Right renal pelvis (tissue), 4 donors: ENCODE measurements around the gene TM9SF1. TPM values are rescaled to one million over a fixed set of nuclear protein-coding genes. Genes with fewer than 3 reads are reported as not detected.

ENCODE experiments used
- DNase-seq, 4 donors: peaks; one replicate each; pipeline ENCODE4 v3.0.0-alpha.2; 2013; ENCODE audit warnings: low read depth in 4 of 4, low spot score in 3 of 4, missing footprints in 1 of 4
- polyA plus RNA-seq, 4 donors: library from polyadenylated mRNA; unstranded; fragments of 120-200 nt; gene quantifications; one replicate each; pipeline ENCODE4 v1.2.1, GENCODE V29; 2013; ENCODE audit not compliant: insufficient read length in 4 of 4

Gene TM9SF1
- polyA plus RNA-seq, 4 donors = 37.8 to 48.9 (median 41.3) TPM

DNA sequence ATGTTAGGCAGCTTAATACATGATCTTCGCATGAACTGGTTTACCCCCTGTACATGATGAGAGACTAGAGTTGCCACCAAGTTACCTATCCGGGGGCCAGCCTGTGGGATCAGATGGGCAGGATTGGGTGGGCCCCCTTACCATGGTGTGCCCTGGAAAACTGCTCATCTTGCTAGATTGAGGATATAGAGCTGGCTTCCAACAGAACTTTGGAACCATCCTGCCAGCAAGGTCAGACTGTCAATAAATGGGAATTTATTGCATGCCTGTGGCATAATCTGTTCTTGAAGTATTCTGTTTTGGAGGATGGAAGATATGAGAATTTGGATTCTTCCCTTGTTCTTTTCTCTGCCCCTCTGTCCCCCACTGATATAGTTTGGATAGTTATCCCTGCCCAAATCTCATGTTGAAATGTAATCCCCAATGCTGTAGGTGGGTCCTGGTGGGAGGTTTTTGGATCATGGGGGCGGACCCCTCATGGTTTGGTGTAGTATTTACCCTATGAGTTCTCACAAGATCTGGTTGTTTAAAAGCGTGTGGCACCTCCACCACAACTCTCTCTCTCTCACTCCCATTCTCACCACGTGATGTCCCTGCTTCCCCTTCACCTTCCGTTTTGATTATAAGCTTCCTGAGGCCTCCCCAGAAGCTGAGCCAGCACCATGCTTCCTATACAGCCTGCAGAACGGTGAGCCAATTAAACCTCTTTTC is 3.7 kb upstream of the TM9SF1 start:
- DNase-seq = no peak

DNA sequence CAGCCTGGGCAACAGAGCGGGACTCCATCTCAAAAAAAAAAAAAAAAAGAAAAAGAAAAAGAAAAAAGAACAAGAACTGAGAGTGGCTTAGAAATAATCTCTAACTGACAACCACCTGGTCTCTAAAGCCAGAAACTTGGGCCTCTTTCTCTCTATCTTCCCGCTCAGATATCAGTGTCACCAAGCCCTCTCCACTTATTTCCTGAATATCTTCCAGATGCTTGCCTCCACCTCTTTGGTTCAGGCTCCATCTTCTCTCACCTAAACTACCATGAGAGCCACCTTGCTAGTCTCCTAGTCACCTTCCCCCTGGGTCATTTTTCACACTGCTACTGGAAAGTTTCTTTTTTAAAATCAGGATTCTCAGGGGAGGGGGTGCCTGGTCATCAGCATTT is 1.8 kb upstream of the TM9SF1 start:
- DNase-seq = no peak

- peak in 1 of 4 donors; percentile 28 for DNase-seq
These were observed 1.1 kb upstream of the TM9SF1 start for GRCh38 chr14:24196071-24197055.

DNA sequence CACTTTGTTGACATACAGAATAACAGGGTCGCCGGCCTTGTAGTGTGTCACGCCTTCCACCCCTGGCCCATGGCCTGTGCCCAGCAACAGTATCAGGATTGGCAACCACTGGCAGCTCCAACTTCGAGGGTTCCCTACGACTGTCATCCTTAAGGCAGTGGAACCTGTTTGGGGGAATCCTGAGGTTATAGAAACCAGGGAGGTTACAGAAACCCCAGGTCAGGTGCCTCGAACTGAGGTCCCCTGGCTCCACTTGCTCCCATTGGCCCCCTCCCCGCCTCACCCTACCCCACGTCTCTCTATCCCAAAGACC is 412 bp downstream of the TM9SF1 start:
- no peak for DNase-seq

GRCh38 chr14:24194186-24194872 is 912 bp downstream of the TM9SF1 start:
- no peak for DNase-seq

GRCh38 chr14:24192933-24193332 is 2.3 kb downstream of the TM9SF1 start:
- no peak for DNase-seq

GRCh38 chr14:24190416-24190815 is 4.8 kb downstream of the TM9SF1 start:
- no peak for DNase-seq

GRCh38 chr14:24189460-24189859 is 5.8 kb downstream of the TM9SF1 start:
- DNase-seq = no peak

DNA sequence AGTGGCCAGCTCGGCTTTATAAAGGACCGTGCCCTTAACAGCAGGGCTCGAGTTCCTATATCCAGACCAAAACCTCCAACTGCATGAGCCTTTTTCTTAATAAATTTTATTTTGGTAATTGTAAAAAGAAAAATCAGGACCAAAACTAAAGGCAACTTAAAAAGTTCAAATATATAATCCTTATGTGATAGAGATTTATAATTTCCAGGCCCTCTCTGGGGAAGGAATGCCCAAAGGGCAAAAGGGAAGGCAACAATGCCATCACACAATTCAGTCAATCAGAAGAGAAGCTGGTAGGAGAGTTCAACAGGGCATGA is 6.2 kb downstream of the TM9SF1 start:
- no peak for DNase-seq

DNA sequence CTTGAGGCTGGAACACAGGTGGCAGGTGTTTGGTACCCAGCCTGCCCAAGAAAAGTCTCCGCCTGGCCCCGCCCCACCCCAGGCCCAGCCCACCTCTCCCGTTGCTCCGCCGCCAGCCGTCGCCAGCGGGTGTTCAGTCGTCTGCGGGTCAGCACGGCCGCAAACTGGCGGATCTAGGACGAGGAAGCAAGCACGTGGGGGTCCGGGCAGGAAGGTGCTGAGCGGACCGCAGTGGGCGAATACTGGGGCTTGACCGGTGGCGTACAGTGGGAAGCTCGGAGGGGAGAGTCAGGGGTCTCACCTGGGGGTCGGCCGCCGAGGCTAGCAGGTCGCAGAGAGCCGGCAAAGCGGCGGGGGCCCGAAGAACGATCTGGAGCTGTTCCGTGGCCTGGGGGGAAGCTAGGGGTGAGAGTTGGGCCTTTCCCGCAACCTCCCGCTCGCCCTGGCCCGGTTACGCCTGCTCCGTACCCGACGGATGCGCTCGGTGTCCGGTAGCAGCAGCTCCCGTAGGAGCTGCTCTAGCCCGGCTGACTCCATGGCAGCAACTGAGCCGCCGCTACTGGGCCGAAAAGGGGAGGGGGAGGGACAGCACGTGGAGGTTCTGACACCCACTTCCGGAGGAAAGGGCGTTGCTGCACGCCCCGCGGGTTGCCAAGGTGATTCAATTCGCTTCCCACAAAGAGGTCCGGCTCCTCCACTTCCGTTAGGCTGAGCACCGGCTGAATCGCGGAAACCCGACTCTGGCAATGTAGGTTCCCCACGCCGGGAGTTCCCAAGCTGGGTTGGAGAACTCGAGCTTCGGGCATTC is 6.8 kb downstream of the TM9SF1 start, which contains the start of gene IPO4:
TSS of gene IPO4 (minus strand) at position 566 of the 808 bp plus-strand sequence. CDS start at position 537, 29 bp downstream.
- DNase-seq = peak; percentile 89 to 93 (median 93)

DNA sequence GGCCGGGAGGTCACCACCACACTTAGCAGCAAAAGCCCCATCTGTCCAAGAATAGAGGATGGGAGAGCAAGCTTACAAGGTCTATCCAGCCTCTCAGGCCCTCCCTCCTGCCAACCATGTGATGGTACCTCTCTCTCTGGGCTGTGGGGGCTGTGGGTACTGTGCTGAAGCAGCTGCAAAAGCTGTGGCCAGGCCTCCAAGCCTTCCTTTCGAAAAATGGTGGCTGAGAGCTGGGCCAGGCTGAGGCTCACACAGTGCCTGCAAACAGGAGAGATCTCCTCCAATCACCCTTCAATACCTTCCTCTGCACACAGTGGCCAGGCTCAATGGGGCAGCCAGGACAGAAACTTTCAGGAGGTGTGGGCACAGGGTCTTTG is 7.7 kb downstream of the TM9SF1 start:
- no peak for DNase-seq

DNA sequence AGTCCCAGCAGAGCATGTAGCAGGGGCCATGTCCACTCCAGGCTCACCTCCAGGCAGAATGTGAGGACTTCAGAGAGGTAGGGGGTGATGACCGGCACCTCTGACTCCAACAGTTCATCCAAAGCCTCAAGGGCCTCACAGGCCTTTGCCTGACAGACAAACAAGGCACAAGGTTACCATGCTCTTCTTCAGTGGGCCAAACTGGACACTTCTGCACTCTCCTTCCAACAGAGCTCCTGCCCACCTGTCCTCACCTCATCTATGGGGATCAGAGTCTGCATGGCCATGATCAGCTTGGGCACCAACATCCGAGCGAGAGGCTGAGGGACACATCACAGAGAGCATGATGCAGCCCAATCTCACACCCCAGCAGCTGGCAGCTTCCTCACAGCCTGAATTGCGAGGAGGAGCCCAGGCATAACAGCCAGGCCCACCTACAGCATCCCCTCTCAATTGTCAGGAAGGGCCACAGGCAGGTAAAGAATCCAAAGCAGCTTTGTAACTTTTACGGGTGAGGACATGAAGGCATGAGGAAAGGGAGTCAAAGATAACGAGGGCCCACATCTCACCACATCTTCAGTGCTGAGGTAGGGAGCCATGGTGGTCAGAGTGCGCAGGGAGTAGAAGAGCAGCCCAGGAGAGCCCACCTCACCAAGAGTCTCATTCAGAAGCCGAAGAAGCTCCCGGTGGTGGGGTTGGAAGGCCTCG is 8.3 kb downstream of the TM9SF1 start:
- no peak for DNase-seq

- no peak for DNase-seq
These were observed 9.5 kb downstream of the TM9SF1 start for GRCh38 chr14:24185741-24186140.

DNA sequence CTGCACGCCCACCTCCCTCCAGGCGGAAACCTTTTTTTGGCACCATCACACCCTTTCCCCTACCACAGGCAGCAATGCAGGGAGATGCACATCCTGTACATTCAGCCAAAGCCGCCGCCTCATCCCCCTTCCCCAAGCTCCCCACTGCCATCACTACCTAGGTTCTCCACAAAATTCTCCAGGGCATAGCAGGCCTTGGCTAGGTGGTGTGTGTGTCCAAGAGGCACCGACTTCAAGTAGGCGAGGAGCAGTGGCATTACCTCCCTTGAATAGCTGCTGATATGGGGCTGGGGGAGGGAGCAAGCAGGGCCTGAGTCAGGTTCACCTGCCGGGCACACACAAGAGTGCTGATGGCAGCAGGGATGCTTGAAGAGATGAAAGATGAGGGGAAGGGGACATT is 10.2 kb downstream of the TM9SF1 start:
- DNase-seq = no peak

DNA sequence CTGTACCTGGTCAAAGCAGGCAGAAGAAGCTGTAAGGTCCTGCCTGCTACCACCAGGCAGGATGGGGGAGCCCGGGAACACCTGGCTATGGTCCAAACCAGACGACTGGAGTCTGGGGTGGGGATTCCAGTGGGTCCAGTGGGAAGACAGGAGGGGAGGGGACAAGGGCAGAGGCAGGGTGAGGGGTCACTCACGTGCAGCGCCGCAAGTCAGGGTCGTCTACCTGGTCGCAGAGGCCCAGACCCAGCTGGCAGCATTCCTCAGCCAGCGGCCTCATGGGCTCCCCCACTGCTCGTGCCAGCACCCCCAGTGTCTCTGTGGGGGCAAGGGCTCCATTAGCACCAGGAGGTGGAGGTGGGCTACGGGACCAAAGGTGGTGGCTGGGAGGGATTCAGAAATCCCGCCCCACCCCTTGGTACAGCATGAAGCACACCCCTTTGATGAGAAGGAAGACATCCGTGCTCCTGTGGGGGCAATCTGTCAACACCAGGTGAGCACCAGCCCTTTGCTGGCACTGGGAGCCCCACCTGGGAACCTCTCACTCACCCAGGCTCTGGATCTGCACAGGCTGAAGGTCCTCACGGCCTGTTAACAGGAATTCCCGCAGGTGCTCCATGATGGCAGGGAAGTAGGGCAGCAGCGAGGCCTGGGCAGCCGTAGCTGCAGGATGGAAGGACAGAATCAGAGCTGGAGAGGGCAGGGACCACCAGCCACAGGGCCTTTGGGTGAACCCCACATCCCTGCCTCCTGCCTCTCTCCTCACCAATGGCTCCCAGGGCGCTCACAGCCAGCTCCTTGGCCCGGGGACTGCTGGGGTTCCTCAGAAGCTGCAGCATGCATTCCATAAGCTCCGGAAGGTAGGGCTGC is 10.9 kb downstream of the TM9SF1 start:
- DNase-seq = no peak

DNA sequence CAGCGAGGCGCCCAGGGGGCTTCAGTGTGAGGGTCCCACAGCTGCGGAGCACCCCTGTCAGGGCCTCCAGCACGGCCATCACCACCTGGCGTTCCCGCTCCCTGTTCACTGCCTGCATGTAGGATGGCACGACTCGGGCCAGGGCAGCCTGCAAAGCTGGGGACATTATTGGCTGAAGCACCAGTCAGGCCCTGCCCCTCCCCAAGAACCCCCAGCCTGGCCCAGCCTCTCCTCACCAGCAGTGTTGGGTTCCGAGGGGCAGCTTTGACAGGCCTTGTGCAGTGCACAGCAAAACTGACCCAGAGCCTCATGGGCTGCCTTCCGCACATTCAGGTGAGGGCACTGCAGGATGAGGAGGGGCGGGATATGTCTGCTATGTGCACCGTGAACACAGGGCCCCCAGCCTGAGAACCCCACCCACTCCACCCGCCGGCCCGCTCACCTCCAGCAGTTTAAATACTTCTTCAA is 12.2 kb downstream of the TM9SF1 start:
- no peak for DNase-seq

DNA sequence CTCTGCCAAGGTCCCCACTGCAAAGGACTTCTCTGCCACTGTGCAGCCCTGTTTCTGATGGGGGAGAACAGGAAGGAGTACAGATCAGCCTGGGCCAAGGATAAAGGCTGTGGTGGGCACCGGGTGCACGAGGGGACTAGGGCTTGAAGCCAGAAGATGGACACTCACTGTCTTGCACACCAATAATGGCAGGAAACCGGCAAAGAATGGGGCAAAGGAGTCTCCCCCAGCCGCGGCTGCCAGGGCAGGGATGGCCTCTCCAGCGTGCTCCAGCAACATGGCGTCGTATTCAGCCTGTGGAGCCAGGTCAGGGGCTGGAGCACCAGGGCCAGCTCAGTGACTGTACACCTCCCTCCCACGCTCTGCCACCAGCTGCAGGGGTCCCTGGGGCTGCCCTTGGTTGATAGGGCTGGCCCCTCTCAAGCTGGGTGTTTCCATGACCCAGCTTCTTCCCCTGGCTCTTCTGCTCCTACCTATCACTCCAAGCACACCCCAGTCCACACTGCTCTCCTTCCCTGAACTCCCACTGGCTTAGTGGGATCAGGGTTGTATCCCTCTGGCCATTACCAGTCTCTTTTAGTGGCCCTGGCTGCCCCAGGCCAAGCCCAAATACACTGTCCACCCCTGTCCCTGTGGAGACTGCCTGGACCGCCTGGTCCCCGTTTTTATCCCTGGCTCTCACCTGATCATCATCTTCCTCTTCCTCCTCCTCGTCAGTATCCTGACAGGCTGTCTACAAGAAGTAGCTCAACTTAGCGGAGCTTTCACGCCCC is 12.9 kb downstream of the TM9SF1 start:
- DNase-seq = no peak
